Ascending aorta (tissue), 2 donors: ENCODE results near the gene SGSM2. TPM values are rescaled to one million over a fixed set of nuclear protein-coding genes. Genes with fewer than 3 reads are reported as not detected.

Experiments used
- DNase-seq, 2 donors: peaks; one replicate each; pipeline ENCODE4 v3.0.0-alpha.2; 2019; ENCODE audit warnings: low spot score in 2 of 2
- H3K27ac ChIP-seq, 2 donors: fragments of 200-600 bp; sonication (generic); one replicate each; pipeline ENCODE4 v1.5.1; 2016 to 2017; ENCODE audit warnings: mild to moderate bottlenecking in 1 of 2
- H3K27me3 ChIP-seq: fragments of 200-600 bp; sonication (generic); one replicate; pipeline ENCODE4 v1.5.1; 2017
- H3K36me3 ChIP-seq, 2 donors: fragments of 200-600 bp; sonication (generic); one replicate each; pipeline ENCODE4 v1.5.1; 2016
- H3K4me1 ChIP-seq, 2 donors: fragments of 200-600 bp; sonication (generic); one replicate each; pipeline ENCODE4 v1.5.1; 2016 to 2017; ENCODE audit warnings: mild to moderate bottlenecking in 1 of 2
- H3K4me3 ChIP-seq, 2 donors: fragments of 200-600 bp; sonication (generic); one replicate each; pipeline ENCODE4 v1.5.1; 2016 to 2017; ENCODE audit warnings: mild to moderate bottlenecking in 1 of 2
- H3K9me3 ChIP-seq, 2 donors: fragments of 200-600 bp; sonication (generic); one replicate each; pipeline ENCODE4 v1.5.1; 2016
- CTCF ChIP-seq, 3 experiments: fragments of 200-600 bp in 2 of 3; fragments of 450-650 bp in 1 of 3; sonication (generic) in 2 of 3; IDR thresholded peaks; one replicate each; pipeline ENCODE4 v1.5.1; 2016 to 2019; ENCODE audit warnings: antibody characterized with exemption in 3 of 3, mild to moderate bottlenecking in 1 of 3, moderate library complexity in 1 of 3
- intact Hi-C: fragments of 100-400 bp; cut with DNase I; formaldehyde crosslinking; loops from one replicate; pipeline ENCODE4 v1.15.1; 2023
- total RNA-seq: library from RNA; depleted of rRNA; stranded (reverse); fragments of >200 nt; gene quantifications from one replicate; pipeline ENCODE4 v1.1.0, GENCODE V29; 2016

The SGSM2 gene
- total RNA-seq, 1 donor from 2014 or later: 127 TPM

GRCh38 chr17:2337544-2338314 lies 428 bp downstream of the SGSM2 start:
- Histone ChIP-seq H3K27me3 (no peaks in the 10 kb centered on the region), H3K4me3 (peak overlapping the region; percentile 95 to 98), H3K4me1 (peaks cover 11 to 13% of the 10 kb centered on the region in 2 donors), H3K27ac (peak overlapping the region; percentile 86 to 89), H3K9me3 (no peaks in the 10 kb centered on the region), H3K36me3 (peaks cover 21 to 23% of the 10 kb centered on the region in 2 donors)
- DNase-seq: peak in 1 of 2 donors; percentile 83
- intact Hi-C loops: loop anchor here (5.0 kb wide), 1 partner anchor 35 kb away; the partner anchor contains the start of genes SMG6 and SRR
- no peak for TF ChIP-seq CTCF (IDR thresholded peaks at IDR 0.05)

GRCh38 chr17:2338315-2338657 lies 985 bp downstream of the SGSM2 start:
- intact Hi-C loops: loop anchor here (5.0 kb wide), 1 partner anchor 36 kb away; the partner anchor contains the start of genes SMG6 and SRR
- no peak for DNase-seq

GRCh38 chr17:2343421-2343820 lies 6.1 kb downstream of the SGSM2 start:
- Histone ChIP-seq H3K27ac (no peak overlapping the region), H3K4me3 (no peak overlapping the region), H3K9me3 (no peaks in the 10 kb centered on the region), H3K4me1 (no peaks in the 10 kb centered on the region), H3K36me3 (peaks cover 9% of the 10 kb centered on the region in 2 donors), H3K27me3 (no peaks in the 10 kb centered on the region)
- intact Hi-C loops: no loop called here
- DNase-seq: no peak
- TF ChIP-seq CTCF (IDR thresholded peaks at IDR 0.05): no peak

More at GRCh38 chr17:2338315-2338657, 985 bp downstream of the SGSM2 start:
- Histone ChIP-seq H3K27me3 (no peaks in the 10 kb centered on the region), H3K9me3 (no peaks in the 10 kb centered on the region), H3K27ac (peak overlapping the region; percentile 86 to 89), H3K4me3 (peak overlapping the region; percentile 95 to 98), H3K36me3 (peaks cover 17 to 18% of the 10 kb centered on the region in 2 donors), H3K4me1 (peaks cover 11 to 13% of the 10 kb centered on the region in 2 donors)
- no peak for TF ChIP-seq CTCF (IDR thresholded peaks at IDR 0.05)

- Histone ChIP-seq H3K4me1 (no peaks in the 10 kb centered on the region), H3K27ac (no peak overlapping the region), H3K27me3 (no peaks in the 10 kb centered on the region), H3K4me3 (no peak overlapping the region), H3K9me3 (no peaks in the 10 kb centered on the region), H3K36me3 (peaks cover 9% of the 10 kb centered on the region in 2 donors)
- no peak for TF ChIP-seq CTCF (IDR thresholded peaks at IDR 0.05)
- intact Hi-C loops: no loop called here
- DNase-seq: no peak
Measured at GRCh38 chr17:2344528-2344927, 7.2 kb downstream of the SGSM2 start.

GRCh38 chr17:2346475-2346874 lies 9.2 kb downstream of the SGSM2 start:
- Histone ChIP-seq H3K36me3 (peaks cover 9% of the 10 kb centered on the region in 2 donors), H3K4me3 (no peak overlapping the region), H3K27me3 (no peaks in the 10 kb centered on the region), H3K27ac (no peak overlapping the region), H3K4me1 (no peaks in the 10 kb centered on the region), H3K9me3 (no peaks in the 10 kb centered on the region)
- TF ChIP-seq CTCF (IDR thresholded peaks at IDR 0.05): no peak
- no peak for DNase-seq
- intact Hi-C loops: no loop called here
